ENCODE results near the gene BAHCC1. TPM values are rescaled to one million over a fixed set of nuclear protein-coding genes. Genes with fewer than 3 reads are reported as not detected.

The BAHCC1 gene
- total and polyA plus RNA-seq, 2 of the 4 experiments (the other 2 are of a cell fraction): 0.36 to 7.8 TPM

- H2BK15ac ChIP-seq (ENCODE audit: low read depth, low read length): no peak overlapping the region
- in situ Hi-C loops (cut with MboI; ENCODE audit: low sequenced_read_pairs) (no loop called here), intact Hi-C loops (cut with micrococcal nuclease) (no loop called here), dilution Hi-C loops (cut with HindIII; ENCODE audit: low sequenced_read_pairs, unreplicated experiment) (no loop called here)
- H3K36me3 ChIP-seq (ENCODE audit: control insufficient read depth, insufficient read depth, low read length): peaks cover 19% of the 10 kb centered on the region
- H3K4me2 ChIP-seq (ENCODE audit: low read depth, low read length): no peak overlapping the region
- TF ChIP-seq RFX5 (IDR thresholded peaks at IDR 0.05; ENCODE audit: low read depth, low read length): no peak
- no peak for TF ChIP-seq FOS (IDR thresholded peaks at IDR 0.05; ENCODE audit: low read depth, low read length)
- TF ChIP-seq CHD1 (IDR thresholded peaks at IDR 0.05; ENCODE audit: low read depth, low read length): no peak
- no peak overlapping the region for H3K56ac ChIP-seq (ENCODE audit: extremely low read depth, insufficient read depth, low read length)
- CTCF ChIA-PET: no interaction called here
- H3K4me1 ChIP-seq (ENCODE audit: control insufficient read depth, insufficient read depth, low read length): no peaks in the 10 kb centered on the region
- POLR2A ChIA-PET (ENCODE audit: unreplicated experiment): no interaction called here
- H3K9me3 ChIP-seq (ENCODE audit: control insufficient read depth, insufficient read depth, low read length): no peaks in the 10 kb centered on the region
- BruUV-seq (replicated peaks): no TSS peak
- H2BK120ac ChIP-seq (ENCODE audit: low read depth, low read length): no peak overlapping the region
- H3K23ac ChIP-seq (ENCODE audit: low read depth, low read length): no peak overlapping the region
- no peak overlapping the region for H4K8ac ChIP-seq (ENCODE audit: low read depth in 2 of 2, low read length in 2 of 2)
- DNase-seq (no peak), ATAC-seq (ENCODE audit: low read depth) (no peak)
- H3K27me3 ChIP-seq (ENCODE audit: control insufficient read depth, insufficient read depth, low read length): no peaks in the 10 kb centered on the region
- WGBS, 2 experiments (ENCODE audit: extremely low coverage in 2 of 2, insufficient read length in 1 of 2): 97% methylated on average over 12 of the region's 20 CpGs; no CpG with 5 or more reads in 1 of the 2 experiments
- no peaks in the 10 kb centered on the region; the same call in 1 of the 2 replicates for H4K20me1 ChIP-seq (ENCODE audit: insufficient read depth, low read length)
- H2BK20ac ChIP-seq (ENCODE audit: low read depth, low read length): no peak overlapping the region
- no peak overlapping the region for H3K4me3 ChIP-seq (ENCODE audit: insufficient read depth, low read depth, low read length)
- no peak overlapping the region for H3K27ac ChIP-seq (ENCODE audit: insufficient read depth, low read length)
- no peak overlapping the region for H4K91ac ChIP-seq (ENCODE audit: insufficient read depth, low read depth, low read length)
- no peak overlapping the region for H2AK5ac ChIP-seq (ENCODE audit: low read depth, low read length)
- no peak overlapping the region for H3K4ac ChIP-seq (ENCODE audit: low read depth, low read length)
- H2BK5ac ChIP-seq (ENCODE audit: low read depth, low read length, poor library complexity, severe bottlenecking): no peak overlapping the region
- no peak overlapping the region for H4K5ac ChIP-seq (ENCODE audit: low read depth, low read length)
- H3K18ac ChIP-seq (ENCODE audit: low read depth, low read length): no peak overlapping the region
- H3K79me1 ChIP-seq (ENCODE audit: low read depth in 1 of 2, low read length in 2 of 2): no peaks in the 10 kb centered on the region
- H2AFZ ChIP-seq (replicated peaks; ENCODE audit: low read length, poor library complexity): no peak overlapping the region
- no peak overlapping the region for H3K9ac ChIP-seq (ENCODE audit: low read depth, low read length)
- no peak overlapping the region for H3K14ac ChIP-seq (replicated peaks; ENCODE audit: low read depth, low read length)
- no peaks in the 10 kb centered on the region for H3K9me1 ChIP-seq (ENCODE audit: insufficient read depth, low read length)
- H2AK9ac ChIP-seq (replicated peaks; ENCODE audit: low read depth, low read length, poor library complexity): peak overlapping the region; percentile 78
These were observed 48.0 kb downstream of the BAHCC1 start for GRCh38 chr17:81443269-81443668.
